Lower lobe of right lung (tissue), 2 donors: ENCODE data around the gene WFDC12. TPM values are rescaled to one million over a fixed set of nuclear protein-coding genes. Genes with fewer than 3 reads are reported as not detected.

ENCODE experiments used
- ATAC-seq, 2 donors: fragments of 200-7000 bp; cut with Tn5 transposase; one replicate each; pipeline ENCODE4 v1.9.1; 2020 to 2022; ENCODE audit warnings: mild to moderate bottlenecking in 2 of 2, moderate library complexity in 2 of 2
- DNase-seq: peaks from one replicate; pipeline ENCODE4 v3.0.0-alpha.2; 2020
- H3K27ac ChIP-seq: fragments of 200-600 bp; one replicate; pipeline ENCODE4 v1.8.0; 2022
- H3K27me3 ChIP-seq: fragments of 200-600 bp; one replicate; pipeline ENCODE4 v1.8.0; 2022; ENCODE audit warnings: low read depth
- H3K36me3 ChIP-seq: fragments of 200-600 bp; one replicate; pipeline ENCODE4 v1.8.0; 2022; ENCODE audit warnings: mild to moderate bottlenecking
- H3K4me1 ChIP-seq: fragments of 200-600 bp; one replicate; pipeline ENCODE4 v1.8.0; 2022
- H3K4me3 ChIP-seq: fragments of 200-600 bp; one replicate; pipeline ENCODE4 v1.8.0; 2022; ENCODE audit warnings: mild to moderate bottlenecking
- H3K9me3 ChIP-seq: fragments of 200-600 bp; one replicate; pipeline ENCODE4 v1.8.0; 2022
- intact Hi-C: fragments of 100-400 bp; cut with DNase I; formaldehyde crosslinking; loops from one replicate; pipeline ENCODE4 v1.11.0; 2022
- total RNA-seq: library from RNA; stranded (reverse); fragmentation: NEBNext Ultra II Directional; extraction: Animal tissue kit (Norgen Biotek cat#: 25700); gene quantifications from one replicate; pipeline ENCODE4 v1.2.1, GENCODE V29; 2021
- TF ChIP-seq, protein P1 (sequence below): fragments of 200-600 bp; IDR thresholded peaks from one replicate; pipeline ENCODE4 v1.8.0; 2022; ENCODE audit warnings: antibody characterized with exemption, mild to moderate bottlenecking
- donor health status: DM: no; HTN: yes; CAD: no; lungs with severe emphysema.

Gene WFDC12
- total RNA-seq, 1 donor from 2014 or later: 3.9 TPM

DNA sequence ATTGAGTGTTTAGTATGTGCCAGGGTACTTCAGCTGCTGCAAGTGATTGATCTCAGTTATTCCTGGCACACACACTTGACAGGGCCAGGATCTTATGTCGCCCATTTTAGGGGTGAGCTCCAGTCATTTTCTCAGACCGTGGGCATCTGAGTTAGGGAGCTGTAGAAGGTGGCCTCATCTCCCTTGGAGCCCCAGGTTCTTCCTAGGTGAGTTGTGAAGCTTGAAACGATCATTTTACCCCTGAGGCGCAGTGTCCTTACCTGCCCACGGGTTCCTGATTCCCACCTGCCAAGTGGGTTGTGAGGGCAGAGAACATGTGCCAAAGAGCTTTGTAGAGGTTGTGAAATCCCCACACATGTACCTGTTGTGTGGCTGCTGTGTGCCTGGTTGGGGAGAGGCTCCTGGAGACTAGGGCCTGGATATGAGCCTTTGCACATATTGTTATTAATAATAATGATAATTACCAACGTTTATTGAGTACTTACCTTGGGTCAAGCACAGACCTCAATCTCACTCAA, 22.9 kb downstream of the WFDC12 start:
- H3K4me3 ChIP-seq: no peak overlapping the region
- no peak overlapping the region for H3K27ac ChIP-seq
- H3K36me3 ChIP-seq: no peaks in the 10 kb centered on the region
- peaks cover 50% of the 10 kb centered on the region for H3K27me3 ChIP-seq
- H3K9me3 ChIP-seq: no peaks in the 10 kb centered on the region
- TF ChIP-seq, protein P1, sequence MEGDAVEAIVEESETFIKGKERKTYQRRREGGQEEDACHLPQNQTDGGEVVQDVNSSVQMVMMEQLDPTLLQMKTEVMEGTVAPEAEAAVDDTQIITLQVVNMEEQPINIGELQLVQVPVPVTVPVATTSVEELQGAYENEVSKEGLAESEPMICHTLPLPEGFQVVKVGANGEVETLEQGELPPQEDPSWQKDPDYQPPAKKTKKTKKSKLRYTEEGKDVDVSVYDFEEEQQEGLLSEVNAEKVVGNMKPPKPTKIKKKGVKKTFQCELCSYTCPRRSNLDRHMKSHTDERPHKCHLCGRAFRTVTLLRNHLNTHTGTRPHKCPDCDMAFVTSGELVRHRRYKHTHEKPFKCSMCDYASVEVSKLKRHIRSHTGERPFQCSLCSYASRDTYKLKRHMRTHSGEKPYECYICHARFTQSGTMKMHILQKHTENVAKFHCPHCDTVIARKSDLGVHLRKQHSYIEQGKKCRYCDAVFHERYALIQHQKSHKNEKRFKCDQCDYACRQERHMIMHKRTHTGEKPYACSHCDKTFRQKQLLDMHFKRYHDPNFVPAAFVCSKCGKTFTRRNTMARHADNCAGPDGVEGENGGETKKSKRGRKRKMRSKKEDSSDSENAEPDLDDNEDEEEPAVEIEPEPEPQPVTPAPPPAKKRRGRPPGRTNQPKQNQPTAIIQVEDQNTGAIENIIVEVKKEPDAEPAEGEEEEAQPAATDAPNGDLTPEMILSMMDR: no peak
- H3K4me1 ChIP-seq: peaks cover 10% of the 10 kb centered on the region
- DNase-seq (no peak), ATAC-seq (peak; percentile 6 to 70)
- intact Hi-C loops: no loop called here

DNA sequence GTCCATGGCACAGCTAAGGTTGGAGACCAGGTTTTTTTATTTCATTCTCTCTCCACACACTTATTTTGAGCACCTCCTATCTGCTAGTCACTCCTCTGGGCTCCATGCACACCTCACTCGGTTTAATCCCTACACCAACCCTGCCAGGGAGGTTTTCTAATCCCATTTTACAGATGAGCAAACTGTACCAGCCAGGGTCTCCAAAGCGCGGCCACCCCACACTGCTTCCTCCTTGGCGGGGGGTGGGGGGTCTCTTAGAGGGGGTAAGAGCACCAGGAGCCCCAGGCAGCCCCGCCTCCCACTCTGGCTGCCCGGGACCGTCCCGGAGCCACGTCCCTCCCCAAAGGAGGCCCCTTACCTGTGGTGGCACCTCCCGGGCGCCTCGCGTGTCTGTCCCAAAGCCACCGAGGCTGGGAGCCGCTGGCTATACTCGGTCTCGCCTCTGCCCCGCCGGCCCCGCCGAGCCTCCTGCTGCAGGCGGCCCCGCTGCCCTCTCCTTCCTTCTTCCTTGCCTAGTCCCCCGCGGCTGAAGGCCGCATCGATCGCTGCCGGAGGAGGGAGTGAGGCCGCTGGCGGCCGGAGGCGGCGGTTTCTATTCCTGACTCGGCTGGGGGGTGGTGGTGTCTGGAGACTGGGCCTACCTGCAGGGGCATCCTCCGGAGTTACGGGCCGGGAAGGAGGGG, 23.6 kb downstream of the WFDC12 start, which contains the start of gene KCNS1:
Gene KCNS1, minus strand, starts transcription at position 565 of the 683 bp plus-strand sequence. CDS start 1,891 bp downstream, outside the sequence.
- intact Hi-C loops: no loop called here
- Histone ChIP-seq H3K9me3 (no peaks in the 10 kb centered on the region), H3K27me3 (peaks cover 50% of the 10 kb centered on the region), H3K4me1 (peaks cover 10% of the 10 kb centered on the region), H3K36me3 (no peaks in the 10 kb centered on the region), H3K4me3 (peak within 1 kb of the TSS; percentile 31), H3K27ac (no peak within 1 kb of the TSS)
- DNase-seq: no peak
- peak; percentile 22 to 57 for ATAC-seq
- TF ChIP-seq, protein P1: no peak

DNA sequence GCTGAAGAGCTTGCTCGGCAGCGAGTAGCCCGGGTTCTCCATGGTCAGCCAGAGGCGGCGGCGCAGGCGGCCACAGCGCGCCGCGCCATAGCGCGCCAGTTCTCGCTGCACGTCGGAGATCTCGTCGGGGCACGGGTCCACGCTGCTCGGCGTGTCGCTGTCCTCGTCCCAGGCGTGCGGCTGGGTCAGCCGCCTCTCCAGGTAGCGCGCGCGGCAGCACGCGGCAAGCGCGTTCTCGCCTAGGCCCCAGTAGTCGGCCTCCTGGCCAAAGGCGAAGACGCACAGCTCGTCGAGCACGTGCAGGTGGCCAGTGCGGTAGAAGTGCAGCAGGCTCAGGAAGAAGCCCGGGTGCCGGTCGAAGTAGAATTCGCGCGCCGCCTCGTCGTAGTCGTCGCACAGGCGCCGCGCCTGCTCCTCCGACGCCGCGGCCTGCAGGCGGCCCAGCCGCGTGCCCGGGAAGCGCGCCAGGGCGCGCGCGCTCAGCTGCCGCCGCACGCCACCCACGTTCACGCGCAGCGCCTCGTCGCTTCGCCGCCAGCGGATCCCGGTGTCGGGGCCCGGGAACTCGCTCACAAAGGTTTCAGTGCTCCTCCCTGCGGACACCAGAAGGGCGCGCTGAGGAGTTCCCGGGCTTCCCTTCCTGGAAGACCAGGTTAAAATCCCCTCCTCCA, 26.0 kb downstream of the WFDC12 start:
- H3K9me3 ChIP-seq: no peaks in the 10 kb centered on the region
- H3K4me3 ChIP-seq: peak overlapping the region; percentile 23
- intact Hi-C loops: no loop called here
- no peaks in the 10 kb centered on the region for H3K36me3 ChIP-seq
- H3K4me1 ChIP-seq: peaks cover 14% of the 10 kb centered on the region
- H3K27me3 ChIP-seq: peaks cover 50% of the 10 kb centered on the region
- no peak for ATAC-seq
- no peak overlapping the region for H3K27ac ChIP-seq
- no peak for DNase-seq
- TF ChIP-seq, protein P1: no peak

DNA sequence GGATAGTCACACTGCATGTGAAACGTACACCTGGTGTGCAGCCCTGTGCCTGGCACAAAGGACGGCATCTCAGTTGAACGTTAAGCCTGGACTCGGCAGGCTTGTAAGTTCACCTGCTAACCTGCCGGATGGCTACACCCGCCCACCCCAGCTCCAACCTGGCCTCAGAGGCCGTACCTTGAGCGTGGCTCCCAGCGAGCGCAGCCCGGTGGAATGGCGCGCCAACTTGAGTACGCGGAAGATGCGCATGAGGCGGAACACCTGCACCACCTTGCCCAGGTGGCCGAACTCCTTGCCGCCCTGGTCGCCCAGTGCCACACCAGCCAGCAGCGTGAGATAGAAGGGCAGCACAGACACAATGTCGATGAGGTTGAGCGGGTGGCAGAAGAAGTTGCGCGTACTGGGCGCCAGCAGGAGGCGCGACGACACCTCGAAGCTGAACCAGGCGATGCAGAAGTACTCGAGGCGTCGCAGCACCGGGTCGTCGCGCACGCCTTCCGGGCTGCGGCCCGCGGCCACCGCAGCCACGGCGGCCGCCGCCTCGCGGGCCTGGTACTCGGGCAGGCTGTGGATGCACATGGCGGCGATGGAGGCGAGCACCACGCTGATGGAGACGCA, 26.7 kb downstream of the WFDC12 start:
- Histone ChIP-seq H3K4me1 (peaks cover 14% of the 10 kb centered on the region), H3K27me3 (peaks cover 50% of the 10 kb centered on the region), H3K27ac (no peak overlapping the region), H3K36me3 (no peaks in the 10 kb centered on the region), H3K4me3 (peak overlapping the region; percentile 23), H3K9me3 (no peaks in the 10 kb centered on the region)
- peak; percentile 31 to 55 for ATAC-seq
- peak; percentile 72 for DNase-seq
- TF ChIP-seq, protein P1: peak; percentile 49
- intact Hi-C loops: no loop called here

DNA sequence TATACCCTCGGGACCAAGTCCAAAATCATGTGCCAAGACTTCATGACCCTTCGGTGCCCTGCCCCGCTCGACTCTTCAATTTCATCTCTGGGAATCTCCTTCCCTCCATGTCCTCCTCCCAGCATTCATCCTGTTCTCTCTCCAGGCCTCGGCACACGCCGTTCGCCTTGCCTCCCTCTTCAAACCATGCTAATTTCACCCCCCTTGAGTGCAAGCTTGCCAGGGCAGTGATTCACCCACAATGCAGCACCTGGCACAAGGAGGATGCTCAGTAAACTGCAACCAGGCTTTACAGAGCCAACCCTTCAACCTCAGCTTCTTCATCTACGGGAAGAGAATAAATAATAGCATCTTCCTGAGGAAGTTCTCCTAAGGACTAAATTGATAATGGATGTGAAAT, 27.5 kb downstream of the WFDC12 start:
- intact Hi-C loops: no loop called here
- H3K27ac ChIP-seq: no peak overlapping the region
- no peaks in the 10 kb centered on the region for H3K9me3 ChIP-seq
- H3K36me3 ChIP-seq: no peaks in the 10 kb centered on the region
- DNase-seq: no peak
- peaks cover 14% of the 10 kb centered on the region for H3K4me1 ChIP-seq
- no peak overlapping the region for H3K4me3 ChIP-seq
- peaks cover 50% of the 10 kb centered on the region for H3K27me3 ChIP-seq
- TF ChIP-seq, protein P1: no peak
- no peak for ATAC-seq
